HG02970 (cell line): ENCODE data around the gene AK9.

Experiments used
- ATAC-seq: cut with Tn5 transposase; IDR thresholded peaks from one replicate; pipeline ENCODE4 v1.9.1; 2021; ENCODE audit warnings: mild to moderate bottlenecking, moderate library complexity, moderate number of reproducible peaks; ENCODE audit not compliant: unreplicated experiment, low FRiP score

The AK9 gene

GRCh38 chr6:109448615-109449014, 242.4 kb downstream of the AK9 start:
- no peak for ATAC-seq

- ATAC-seq = no peak
Measured at GRCh38 chr6:109447878-109448555, 243.0 kb downstream of the AK9 start.

- no peak for ATAC-seq
Measured at GRCh38 chr6:109447087-109447486, 243.9 kb downstream of the AK9 start.

- ATAC-seq = no peak
Measured at GRCh38 chr6:109446541-109446940, 244.5 kb downstream of the AK9 start.

GRCh38 chr6:109446072-109446471, 244.9 kb downstream of the AK9 start:
- ATAC-seq = no peak

- ATAC-seq = no peak
Measured at GRCh38 chr6:109445382-109445781, 245.6 kb downstream of the AK9 start.

- no peak for ATAC-seq
Measured at GRCh38 chr6:109443425-109443950, 247.5 kb downstream of the AK9 start.
